Endothelial cell of umbilical vein (primary cell): Measurements from ENCODE around the gene FAM9A.

Source experiments
- EZH2 ChIP-seq: IDR thresholded peaks from 2 replicates; pipeline ENCODE4 v1.6.1; 2012; ENCODE audit warnings: borderline replicate concordance, low read depth, mild to moderate bottlenecking, moderate library complexity, low read length, inconsistent platforms; ENCODE audit not compliant: severe bottlenecking
- POLR2A ChIP-seq: IDR thresholded peaks from 2 replicates; pipeline ENCODE4 v1.6.1; 2012; ENCODE audit warnings: low read depth, mild to moderate bottlenecking, control low read depth, low read length
- TF ChIP-seq, protein P1 (sequence below), 2 donors: IDR thresholded peaks; 1 replicate in 1 of 2; 2 replicates in 1 of 2; pipeline ENCODE4 v1.5.1; 2011; ENCODE audit warnings: low read length in 2 of 2, mild to moderate bottlenecking in 2 of 2, moderate library complexity in 2 of 2, control low read depth in 1 of 2, inconsistent platforms in 1 of 2, low read depth in 1 of 2; ENCODE audit not compliant: insufficient read depth in 1 of 2; ENCODE audit errors: extremely low read depth in 1 of 2

DNA sequence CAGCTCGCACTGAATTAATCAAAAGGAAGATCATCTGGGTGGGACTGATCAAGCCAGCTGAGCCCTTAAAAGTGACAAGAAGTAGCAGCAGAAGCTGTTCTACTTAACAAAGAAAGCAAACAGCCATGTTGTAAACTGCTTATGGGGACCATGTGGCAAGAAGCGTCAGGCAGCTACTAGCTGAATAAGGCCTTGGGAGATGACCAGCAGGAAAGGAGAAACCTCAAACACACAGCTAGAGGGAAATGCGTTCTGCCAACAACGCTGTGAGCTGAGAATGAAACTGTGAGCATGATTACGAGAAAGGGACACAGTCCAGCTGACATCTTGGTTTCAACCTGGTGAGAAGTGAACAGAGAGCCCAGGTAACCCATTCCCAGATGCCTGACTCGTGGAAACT, 49.3 kb upstream of the FAM9A start:
- TF ChIP-seq, protein P1, sequence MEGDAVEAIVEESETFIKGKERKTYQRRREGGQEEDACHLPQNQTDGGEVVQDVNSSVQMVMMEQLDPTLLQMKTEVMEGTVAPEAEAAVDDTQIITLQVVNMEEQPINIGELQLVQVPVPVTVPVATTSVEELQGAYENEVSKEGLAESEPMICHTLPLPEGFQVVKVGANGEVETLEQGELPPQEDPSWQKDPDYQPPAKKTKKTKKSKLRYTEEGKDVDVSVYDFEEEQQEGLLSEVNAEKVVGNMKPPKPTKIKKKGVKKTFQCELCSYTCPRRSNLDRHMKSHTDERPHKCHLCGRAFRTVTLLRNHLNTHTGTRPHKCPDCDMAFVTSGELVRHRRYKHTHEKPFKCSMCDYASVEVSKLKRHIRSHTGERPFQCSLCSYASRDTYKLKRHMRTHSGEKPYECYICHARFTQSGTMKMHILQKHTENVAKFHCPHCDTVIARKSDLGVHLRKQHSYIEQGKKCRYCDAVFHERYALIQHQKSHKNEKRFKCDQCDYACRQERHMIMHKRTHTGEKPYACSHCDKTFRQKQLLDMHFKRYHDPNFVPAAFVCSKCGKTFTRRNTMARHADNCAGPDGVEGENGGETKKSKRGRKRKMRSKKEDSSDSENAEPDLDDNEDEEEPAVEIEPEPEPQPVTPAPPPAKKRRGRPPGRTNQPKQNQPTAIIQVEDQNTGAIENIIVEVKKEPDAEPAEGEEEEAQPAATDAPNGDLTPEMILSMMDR (IDR thresholded peaks at IDR 0.05; ENCODE audit: extremely low read depth in 1 of 2, insufficient read depth in 1 of 2, low read depth in 1 of 2, low read length in 2 of 2): no peak
- TF ChIP-seq EZH2: no peak
- TF ChIP-seq POLR2A: no peak
